K562 (cell line): ENCODE measurements around the gene KATNAL1. TPM values are rescaled to one million over a fixed set of nuclear protein-coding genes. Genes with fewer than 3 reads are reported as not detected.

ENCODE experiments used
- ATAC-seq: fragments of 200-7000 bp; cut with Tn5 transposase; 3 replicates; pipeline ENCODE4 v1.9.1; 2020; ENCODE audit warnings: moderate library complexity
- BruUV-seq: library from RNA; stranded (reverse); fragments of 400-500 nt; replicated peaks from 2 replicates; lab custom pipeline; 2021; lab: Mats Ljungman, UMichigan
- CTCF ChIA-PET: fragments of 300-600 bp; formaldehyde crosslinking; extraction: SDS; loops from one replicate; lab custom pipeline; 2021; ENCODE audit warnings: low intra/inter-chr PET ratio; lab: Yijun Ruan, JAX
- POLR2A ChIA-PET: fragments of 300-600, 350-650 bp; sonication (Branson Sonifier 250); formaldehyde crosslinking; extraction: SDS; loops from one replicate; lab custom pipeline; 2021; ENCODE audit warnings: antibody characterized with exemption, inconsistent platforms; lab: Yijun Ruan, JAX
- DNase-seq, 4 experiments: peaks; one replicate each; pipeline versions ENCODE4 v3.0.0 to v3.0.0-alpha.2; 2011 to 2018; ENCODE audit warnings: low spot score in 3 of 4, mixed read lengths in 3 of 4; ENCODE audit errors: extremely low read depth in 1 of 4
- FAIRE-seq: peaks from 2 replicates; lab custom pipeline; 2011; peaks lifted over from hg19 to GRCh38; lab: Jason Lieb, UNC
- H2AFZ ChIP-seq: 2 replicates; pipeline ENCODE4 v1.6.0; 2011; ENCODE audit warnings: low read depth, low read length, control low read depth, inconsistent platforms
- H3K27ac ChIP-seq: fragments of 200-600 bp; 3 replicates; pipeline ENCODE4 v1.8.0; 2011; ENCODE audit warnings: low read depth, mild to moderate bottlenecking, control low read depth, inconsistent platforms, low read length, moderate library complexity, mixed read lengths; ENCODE audit errors: extremely low read depth
- H3K27me3 ChIP-seq, 2 experiments: fragments of 300-600 bp in 1 of 2; 2 replicates in 1 of 2; 3 replicates in 1 of 2; pipeline versions ENCODE4 v1.6.0 to v1.8.0; 2011; ENCODE audit warnings: inconsistent platforms in 2 of 2, low read length in 2 of 2, mild to moderate bottlenecking in 1 of 2, mixed read lengths in 1 of 2, moderate library complexity in 1 of 2; ENCODE audit not compliant: control insufficient read depth in 2 of 2, insufficient read depth in 2 of 2
- H3K36me3 ChIP-seq: fragments of 300-600 bp; 3 replicates; pipeline ENCODE4 v1.8.0; 2011; ENCODE audit warnings: mild to moderate bottlenecking, low read length, inconsistent platforms; ENCODE audit not compliant: control insufficient read depth, insufficient read depth
- H3K4me1 ChIP-seq, 2 experiments: fragments of 200-600 bp in 1 of 2; replicated peaks in 1 of 2; 2 replicates in 1 of 2; 3 replicates in 1 of 2; pipeline versions ENCODE4 v1.5.1 to v1.8.0; 2011; ENCODE audit warnings: inconsistent platforms in 2 of 2, low read length in 2 of 2, mild to moderate bottlenecking in 1 of 2, mixed read lengths in 1 of 2, moderate library complexity in 1 of 2; ENCODE audit not compliant: control insufficient read depth in 2 of 2, insufficient read depth in 2 of 2
- H3K4me2 ChIP-seq: 2 replicates; pipeline ENCODE4 v1.6.1; 2011; ENCODE audit warnings: low read length, control low read depth, inconsistent platforms, mixed read lengths; ENCODE audit not compliant: insufficient read depth
- H3K4me3 ChIP-seq: fragments of 200-600 bp; sonication (generic), shearing (Covaris generic); 2 replicates; pipeline ENCODE4 v1.5.1; 2016; ENCODE audit warnings: control low read depth, inconsistent platforms
- H3K79me2 ChIP-seq: fragments of 200-600 bp; 3 replicates; pipeline ENCODE4 v1.8.0; 2011; ENCODE audit warnings: low read length, inconsistent platforms; ENCODE audit not compliant: control insufficient read depth, insufficient read depth
- H3K9ac ChIP-seq, 2 experiments: 2 replicates each; pipeline versions ENCODE4 v1.6.0 to v1.6.1; 2011; ENCODE audit warnings: low read depth in 2 of 2, low read length in 2 of 2, control low read depth in 1 of 2, inconsistent platforms in 1 of 2, mild to moderate bottlenecking in 1 of 2, mixed read lengths in 1 of 2; ENCODE audit not compliant: insufficient read depth in 1 of 2
- H3K9me1 ChIP-seq: one replicate; pipeline ENCODE4 v1.6.0; 2011; ENCODE audit warnings: inconsistent platforms, mild to moderate bottlenecking, low read length, moderate library complexity; ENCODE audit not compliant: control insufficient read depth, insufficient read depth
- H3K9me3 ChIP-seq: replicated peaks from 2 replicates; pipeline ENCODE4 v1.5.1; 2011; ENCODE audit warnings: low read depth, low read length, inconsistent platforms; ENCODE audit not compliant: control insufficient read depth, insufficient read depth
- H4K20me1 ChIP-seq: replicated peaks from 2 replicates; pipeline ENCODE4 v1.6.1; 2011; ENCODE audit warnings: low read length, inconsistent platforms, mixed read lengths; ENCODE audit not compliant: control insufficient read depth, insufficient read depth
- ARID1B ChIP-seq: fragments of 450-650 bp; IDR thresholded peaks from 2 replicates; pipeline ENCODE4 v1.6.1; 2016; ENCODE audit warnings: antibody characterized with exemption, mild to moderate bottlenecking, inconsistent platforms
- CCNT2 ChIP-seq: IDR thresholded peaks from 2 replicates; pipeline ENCODE4 v1.6.1; 2011; ENCODE audit warnings: borderline replicate concordance, low read depth, mild to moderate bottlenecking, moderate library complexity, mixed read lengths, low read length; ENCODE audit not compliant: insufficient read length; ENCODE audit errors: extremely low read depth
- DPF2 ChIP-seq: fragments of 450-650 bp; IDR thresholded peaks from 2 replicates; pipeline ENCODE4 v1.6.1; 2016
- HEY1 ChIP-seq: fragments of 250-450 bp; sonication (Bioruptor Pico); IDR thresholded peaks from 2 replicates; pipeline ENCODE4 v1.5.0; 2020; ENCODE audit warnings: mild to moderate bottlenecking, moderate library complexity, borderline replicate concordance
- HOXB6 ChIP-seq: fragments of 250-450 bp; sonication (Bioruptor Pico); IDR thresholded peaks from 2 replicates; pipeline ENCODE4 v1.5.1; 2022; ENCODE audit warnings: mild to moderate bottlenecking, borderline replicate concordance
- IRF2 ChIP-seq: sonication (generic); formaldehyde crosslinking; IDR thresholded peaks from 2 replicates; pipeline ENCODE4 v1.8.1; 2022; ENCODE audit warnings: mild to moderate bottlenecking, missing genetic modification reagents
- MTA3 ChIP-seq: fragments of 450-650 bp; formaldehyde crosslinking; IDR thresholded peaks from 2 replicates; pipeline ENCODE4 v1.6.1; 2017; ENCODE audit warnings: mild to moderate bottlenecking, borderline replicate concordance
- RAD21 ChIP-seq, 2 experiments: fragments of 250-450 bp in 1 of 2; fragments of 450-650 bp in 1 of 2; sonication (Bioruptor Pico) in 1 of 2; formaldehyde crosslinking in 1 of 2; IDR thresholded peaks in 1 of 2; conservative IDR thresholded peaks in 1 of 2; 2 replicates each; pipeline versions ENCODE4 v1.4.0 to v1.8.0; 2020 to 2022; ENCODE audit warnings: mild to moderate bottlenecking in 2 of 2, moderate library complexity in 1 of 2
- RCOR1 ChIP-seq, 2 experiments: IDR thresholded peaks; 2 replicates each; pipeline ENCODE4 v1.6.1; 2012; ENCODE audit warnings: low read depth in 2 of 2, low read length in 2 of 2, borderline replicate concordance in 1 of 2, improper control_type of control experiment in 1 of 2
- RFX5 ChIP-seq: IDR thresholded peaks from 2 replicates; pipeline ENCODE4 v1.6.1; 2011; ENCODE audit warnings: low read depth, mild to moderate bottlenecking, improper control_type of control experiment, low read length
- RFX7 ChIP-seq: fragments of 250-450 bp; sonication (Bioruptor Pico); IDR thresholded peaks from 2 replicates; pipeline ENCODE4 v1.5.1; 2021; ENCODE audit warnings: mild to moderate bottlenecking
- SAFB2 ChIP-seq: fragments of 200-400 bp; formaldehyde crosslinking; IDR thresholded peaks from 2 replicates; pipeline ENCODE4 v1.6.1; 2018; ENCODE audit warnings: borderline replicate concordance, low read length, low read depth, moderate library complexity; ENCODE audit not compliant: severe bottlenecking
- SMAD2 ChIP-seq: fragments of 150-350 bp; IDR thresholded peaks from 2 replicates; pipeline ENCODE4 v1.6.1; 2014; ENCODE audit warnings: low read depth, mild to moderate bottlenecking, low read length
- TAF7 ChIP-seq: fragments of 450-650 bp; IDR thresholded peaks from 2 replicates; pipeline ENCODE4 v1.6.1; 2016; ENCODE audit warnings: missing genetic modification characterization, missing compliant biosample characterization
- ZFX ChIP-seq: sonication (generic); formaldehyde crosslinking; IDR thresholded peaks from 2 replicates; pipeline ENCODE4 v1.8.0; 2022; ENCODE audit warnings: mild to moderate bottlenecking, missing genetic modification reagents, moderate library complexity
- ZNF445 ChIP-seq: fragments of 250-450 bp; sonication (Bioruptor Pico); IDR thresholded peaks from 2 replicates; pipeline ENCODE4 v1.4.0; 2020; ENCODE audit warnings: low read depth, mild to moderate bottlenecking, moderate library complexity
- ZSCAN32 ChIP-seq: fragments of 450-650 bp; formaldehyde crosslinking; IDR thresholded peaks from 2 replicates; pipeline ENCODE4 v1.4.0; 2020; ENCODE audit warnings: mild to moderate bottlenecking, moderate library complexity
- in situ Hi-C: fragments of 300-500 bp; cut with MboI; formaldehyde crosslinking; loops from 4 replicates; pipeline ENCODE4 v1.15.0; 2018; ENCODE audit warnings: inconsistent platforms, mixed read lengths
- intact Hi-C: fragments of 100-400 bp; cut with micrococcal nuclease; formaldehyde crosslinking; loops from 2 replicates; pipeline ENCODE4 v1.14.2; 2022
- polyA plus RNA-seq, 8 experiments: library from polyadenylated mRNA; depleted of rRNA in 4 of 8; stranded (reverse) in 5 of 8; unstranded in 3 of 8; fragments of >200 nt; fragmentation: Nextera tagmentation in 2 of 8; fragmentation: Illumina TruSeq in 1 of 8; extraction: Ambion mirVana in 2 of 8; extraction: Trizol in 1 of 8; gene quantifications; 2 replicates each; pipeline versions ENCODE4 v1.2.1 to v1.2.3, GENCODE V29; 2011 to 2014; ENCODE audit warnings: inconsistent platforms in 1 of 8, missing spikeins in 1 of 8
- total RNA-seq, 7 experiments: library from RNA; depleted of rRNA in 6 of 7; stranded (reverse); fragments of >200 nt in 6 of 7; fragmentation: Illumina TruSeq in 2 of 7; extraction: Trizol in 2 of 7; gene quantifications; 2 replicates each; pipeline versions ENCODE4 v1.2.1 to v1.2.3, GENCODE V29; 2011 to 2021; ENCODE audit warnings: low replicate concordance in 1 of 7
- TF ChIP-seq, protein P1 (sequence below): sonication (generic); formaldehyde crosslinking; IDR thresholded peaks from 2 replicates; pipeline ENCODE4 v1.8.1; 2023; ENCODE audit warnings: mild to moderate bottlenecking, missing genetic modification reagents

The KATNAL1 gene
- total and polyA plus RNA-seq, 9 of the 15 experiments (the other 6 are each of a cell fraction or from before 2014, with no cell fraction given) = 2.5 to 8.2 (median 5.5) TPM

DNA sequence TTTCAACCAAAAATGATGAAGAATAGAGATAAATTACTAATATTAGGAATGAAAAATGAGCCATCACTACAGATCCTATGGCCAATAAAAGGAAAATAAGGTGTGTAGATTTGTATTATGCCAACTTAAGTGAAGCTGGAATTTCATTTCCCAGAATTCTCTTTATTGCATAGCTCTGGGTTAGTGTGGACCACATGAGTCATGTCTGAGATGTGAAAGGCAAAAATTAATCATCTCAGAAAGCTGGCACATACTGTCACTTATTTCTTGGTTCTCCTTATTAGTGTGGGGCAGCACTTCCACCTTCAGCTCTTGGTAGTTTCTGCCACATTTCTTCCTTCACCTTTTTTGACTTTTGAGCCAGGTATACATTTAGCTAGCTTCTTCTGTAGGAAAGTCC lies 82.6 kb downstream of the KATNAL1 start:
- POLR2A ChIA-PET = interaction anchor here (0.5 to 1.1 kb wide), 2 partner anchors 12 to 826 kb away, joined by 3 read pairs; no protein-coding TSS in a partner anchor
- CTCF ChIA-PET = no interaction called here
- in situ Hi-C loops = no loop called here
- H3K27me3 ChIP-seq = no peaks in the 10 kb centered on the region
- H3K9me3 ChIP-seq = no peaks in the 10 kb centered on the region; the same call in 1 of the 2 replicates
- H3K4me2 ChIP-seq = no peak overlapping the region
- no peak overlapping the region for H3K9ac ChIP-seq
- ATAC-seq = no peak
- no TSS peak for BruUV-seq
- TF ChIP-seq RFX7 (CRISPR knock-in tag) (no peak), ARID1B (no peak), HOXB6 (CRISPR knock-in tag) (no peak), SMAD2 (no peak), RAD21 (CRISPR knock-in tag; conservative IDR thresholded peaks at IDR 0.05 in 1 of 2, IDR thresholded peaks at IDR 0.05 in 1 of 2) (no peak), ZSCAN32 (CRISPR knock-in tag) (no peak), DPF2 (no peak), RCOR1 (IDR thresholded peaks at IDR 0.05; ENCODE audit: borderline replicate concordance in 1 of 2, low read depth in 2 of 2, low read length in 2 of 2) (no peak), IRF2 (no peak), SAFB2 (no peak), MTA3 (no peak), TAF7 (tag) (no peak), RFX5 (no peak), ZFX (no peak), HEY1 (CRISPR knock-in tag) (no peak), ZNF445 (CRISPR knock-in tag) (no peak), CCNT2 (no peak)
- TF ChIP-seq, protein P1, sequence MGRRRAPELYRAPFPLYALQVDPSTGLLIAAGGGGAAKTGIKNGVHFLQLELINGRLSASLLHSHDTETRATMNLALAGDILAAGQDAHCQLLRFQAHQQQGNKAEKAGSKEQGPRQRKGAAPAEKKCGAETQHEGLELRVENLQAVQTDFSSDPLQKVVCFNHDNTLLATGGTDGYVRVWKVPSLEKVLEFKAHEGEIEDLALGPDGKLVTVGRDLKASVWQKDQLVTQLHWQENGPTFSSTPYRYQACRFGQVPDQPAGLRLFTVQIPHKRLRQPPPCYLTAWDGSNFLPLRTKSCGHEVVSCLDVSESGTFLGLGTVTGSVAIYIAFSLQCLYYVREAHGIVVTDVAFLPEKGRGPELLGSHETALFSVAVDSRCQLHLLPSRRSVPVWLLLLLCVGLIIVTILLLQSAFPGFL (CRISPR knock-in tag) = no peak
- H3K79me2 ChIP-seq = no peaks in the 10 kb centered on the region
- no peaks in the 10 kb centered on the region for H4K20me1 ChIP-seq
- intact Hi-C loops = no loop called here
- peaks cover 8% of the 10 kb centered on the region; the same call in 2 of the 3 replicates for H3K36me3 ChIP-seq
- no peak for DNase-seq
- no peak overlapping the region for H3K27ac ChIP-seq
- peaks cover 5 to 9% of the 10 kb centered on the region in 2 experiments; a peak in 3 of 5 replicates for H3K4me1 ChIP-seq
- H2AFZ ChIP-seq = no peak overlapping the region
- no peak overlapping the region for H3K4me3 ChIP-seq
- no peaks in the 10 kb centered on the region for H3K9me1 ChIP-seq
- FAIRE-seq = no peak
